ENCODE data around the gene GPSM1.

GPSM1 gene

DNA sequence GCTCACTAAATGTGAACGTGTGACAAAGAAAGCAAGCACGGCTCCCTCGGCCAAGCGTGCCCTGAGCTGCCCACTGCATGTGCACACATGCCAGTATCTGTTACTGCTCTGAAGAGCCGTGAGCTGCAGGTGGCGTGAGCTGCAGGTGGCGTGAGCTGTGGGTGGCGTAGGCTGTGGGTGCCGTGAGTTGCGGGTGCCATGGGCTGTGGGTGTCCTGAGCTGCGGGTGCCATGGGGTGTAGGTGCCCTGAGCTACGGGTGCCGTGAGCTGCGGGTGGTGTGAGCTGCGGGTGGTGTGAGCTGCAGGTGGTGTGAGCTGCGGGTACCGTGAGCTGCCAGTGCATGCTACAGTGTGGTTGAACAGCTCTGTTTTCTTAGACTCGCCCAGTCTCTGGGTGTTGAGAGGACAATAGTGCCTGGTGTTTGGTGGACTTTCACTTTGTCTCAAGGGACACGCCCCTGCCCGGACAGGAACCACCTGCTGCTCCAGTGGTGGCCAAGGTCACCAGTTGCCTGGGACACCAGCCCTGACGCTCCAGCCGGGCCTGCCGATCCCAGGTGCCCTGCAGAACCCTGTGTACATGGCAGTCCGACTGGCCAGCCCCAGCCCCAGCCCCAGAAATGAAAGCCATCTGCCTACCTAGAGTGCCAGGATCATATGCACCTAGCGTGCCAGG lies 30.2 kb upstream of the GPSM1 start:
- Mint-ChIP-seq H3K4me3 (no peak overlapping the region), H3K36me3 (no peaks in the 10 kb centered on the region), H3K27me3 (peaks cover 24% of the 10 kb centered on the region), H3K9me3 (no peaks in the 10 kb centered on the region), H3K4me1 (no peaks in the 10 kb centered on the region), H3K27ac (no peak overlapping the region)
- no peak for ATAC-seq

DNA sequence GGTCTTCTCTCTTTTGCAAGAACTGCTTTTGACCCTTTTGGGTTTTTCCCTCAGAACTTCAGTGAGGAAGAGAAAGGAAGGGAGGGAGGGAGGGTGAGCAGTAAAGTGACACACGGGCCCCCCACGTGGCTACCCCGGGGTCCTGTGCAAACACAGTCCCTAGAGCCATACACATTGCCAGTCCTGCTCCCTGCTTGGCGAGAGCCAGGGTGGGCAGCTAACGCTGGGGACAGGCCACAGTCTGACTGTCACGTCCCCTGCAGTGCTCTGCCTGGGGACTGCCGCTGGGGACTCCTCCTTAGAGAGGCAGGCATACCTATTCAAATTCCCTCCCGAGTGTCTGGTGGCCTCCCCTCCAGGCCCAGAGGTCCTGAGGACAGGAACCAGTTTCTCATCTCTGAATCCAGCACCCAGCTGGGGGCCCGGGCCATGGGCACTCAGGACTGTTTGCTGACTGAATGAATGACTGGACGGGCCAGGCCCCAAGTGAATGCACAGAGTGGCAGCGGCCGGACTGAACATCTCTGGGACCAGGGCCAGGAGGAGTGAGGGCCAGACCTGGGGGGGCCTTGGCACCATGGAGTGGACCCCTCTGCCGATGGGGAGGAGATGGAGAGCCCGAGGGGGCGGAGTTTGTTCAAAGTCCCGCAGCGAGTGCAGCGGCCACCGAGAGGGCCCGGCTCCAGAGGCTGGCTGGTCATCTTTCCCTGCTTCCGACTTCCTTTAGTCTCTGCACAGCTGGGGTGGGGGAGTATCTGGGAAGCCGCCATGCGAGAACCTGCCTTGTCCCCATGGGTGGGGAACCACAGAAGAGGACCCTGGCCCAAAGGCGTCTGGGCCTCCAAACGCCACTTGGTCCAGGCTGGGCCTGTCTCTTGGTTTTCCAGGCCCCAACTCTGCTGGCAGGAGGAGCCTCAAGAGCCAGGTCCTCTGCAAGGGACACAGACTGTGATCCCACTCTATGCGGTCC lies 29.3 kb upstream of the GPSM1 start:
- H3K9me3 Mint-ChIP-seq, result no peaks in the 10 kb centered on the region
- H3K4me1 Mint-ChIP-seq, result no peaks in the 10 kb centered on the region
- peak; percentile 6 for ATAC-seq
- peaks cover 24% of the 10 kb centered on the region for H3K27me3 Mint-ChIP-seq
- H3K4me3 Mint-ChIP-seq, result no peak overlapping the region
- no peak overlapping the region for H3K27ac Mint-ChIP-seq
- no peaks in the 10 kb centered on the region for H3K36me3 Mint-ChIP-seq

DNA sequence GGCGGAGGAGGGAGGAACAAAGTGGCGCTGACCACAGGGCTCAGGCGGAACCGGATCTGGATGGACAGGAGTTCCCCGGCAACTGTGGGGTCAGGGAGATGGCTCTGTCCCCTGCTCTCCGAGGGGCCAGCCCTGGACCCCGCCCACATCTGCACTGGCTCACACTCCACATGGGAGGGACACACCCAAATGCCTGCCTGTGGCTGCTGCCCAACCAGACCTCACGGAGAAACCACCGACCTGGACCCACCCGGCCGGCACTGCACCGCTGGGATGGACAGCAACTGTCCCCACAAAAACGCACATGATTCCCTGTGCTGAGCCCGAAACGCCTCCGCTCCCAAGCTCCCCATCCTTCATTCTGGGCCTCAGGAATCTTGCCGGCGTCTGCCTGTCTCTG lies 28.2 kb upstream of the GPSM1 start:
- peaks cover 24% of the 10 kb centered on the region for H3K27me3 Mint-ChIP-seq
- no peaks in the 10 kb centered on the region for H3K4me1 Mint-ChIP-seq
- no peak overlapping the region for H3K27ac Mint-ChIP-seq
- H3K4me3 Mint-ChIP-seq, result no peak overlapping the region
- no peaks in the 10 kb centered on the region for H3K9me3 Mint-ChIP-seq
- ATAC-seq, result no peak
- no peaks in the 10 kb centered on the region for H3K36me3 Mint-ChIP-seq

DNA sequence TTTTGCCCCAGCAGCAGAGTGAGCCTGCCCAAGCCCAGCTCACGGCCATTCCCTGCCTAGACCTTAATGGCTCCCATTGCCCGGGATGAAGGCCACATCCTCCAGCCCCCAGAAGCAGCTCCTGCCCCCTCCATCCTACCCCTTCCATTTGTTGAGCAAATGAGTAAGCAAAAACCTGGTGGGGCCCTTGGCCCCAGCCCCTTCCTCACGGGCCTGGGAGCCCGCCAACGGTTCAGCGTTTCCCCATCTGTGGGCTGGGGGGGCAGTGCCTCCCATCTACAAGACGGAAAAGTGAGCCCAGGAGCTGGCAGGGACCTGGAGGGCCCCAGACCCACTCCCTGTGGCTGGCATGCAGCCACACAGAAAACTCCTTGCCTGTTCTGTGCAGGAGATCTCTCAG lies 27.8 kb upstream of the GPSM1 start:
- Mint-ChIP-seq H3K27me3 (peaks cover 24% of the 10 kb centered on the region), H3K9me3 (no peaks in the 10 kb centered on the region), H3K36me3 (no peaks in the 10 kb centered on the region), H3K4me1 (no peaks in the 10 kb centered on the region), H3K4me3 (no peak overlapping the region), H3K27ac (no peak overlapping the region)
- ATAC-seq, result no peak

DNA sequence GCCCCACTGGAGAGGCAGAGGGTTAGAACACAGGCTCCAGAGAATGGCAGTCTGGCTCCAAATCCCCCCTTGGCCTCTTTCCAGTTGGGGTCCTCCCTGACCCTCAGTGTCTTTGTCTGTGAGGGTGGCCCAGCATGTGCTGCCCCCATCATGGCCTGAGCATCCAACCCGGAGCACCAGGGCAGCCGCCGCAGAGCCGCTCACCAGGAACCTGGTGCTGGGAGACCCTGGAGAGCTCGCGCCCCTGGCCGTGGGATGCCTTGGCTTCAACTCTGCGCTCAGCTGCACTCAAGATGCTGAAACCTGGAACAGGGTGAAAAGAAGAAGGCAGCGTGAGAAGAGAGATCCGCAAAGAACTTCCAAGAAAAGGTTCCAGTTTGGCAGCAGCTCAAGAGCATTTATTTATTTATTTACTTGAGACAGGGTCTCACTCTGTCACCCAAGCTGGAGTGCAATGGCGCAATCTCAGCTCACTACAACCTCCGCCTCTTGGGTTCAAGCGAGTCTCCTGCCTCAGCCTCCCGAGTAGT lies 27.3 kb upstream of the GPSM1 start:
- peaks cover 24% of the 10 kb centered on the region for H3K27me3 Mint-ChIP-seq
- H3K36me3 Mint-ChIP-seq, result no peaks in the 10 kb centered on the region
- no peak for ATAC-seq
- no peak overlapping the region for H3K4me3 Mint-ChIP-seq
- no peaks in the 10 kb centered on the region for H3K9me3 Mint-ChIP-seq
- no peak overlapping the region for H3K27ac Mint-ChIP-seq
- no peaks in the 10 kb centered on the region for H3K4me1 Mint-ChIP-seq

DNA sequence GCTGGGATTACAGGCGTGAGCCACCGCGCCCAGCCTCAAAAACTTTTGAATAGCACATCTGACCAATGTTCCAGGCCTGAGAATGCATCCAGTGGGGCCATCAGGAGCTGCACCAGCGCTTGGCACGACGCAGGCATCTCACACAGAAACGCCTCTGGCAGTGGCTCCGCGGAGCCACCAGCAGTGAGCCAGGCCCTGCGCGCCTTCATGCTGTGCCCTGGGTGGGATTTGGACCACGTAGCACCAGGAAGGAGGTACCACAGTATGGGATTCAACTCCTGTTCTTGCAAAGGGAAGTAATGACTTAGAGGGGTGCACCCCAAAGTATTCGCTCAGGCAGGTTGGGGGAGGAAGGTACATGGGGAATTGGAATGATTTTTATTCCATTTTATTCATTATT lies 26.5 kb upstream of the GPSM1 start:
- Mint-ChIP-seq H3K4me1 (no peaks in the 10 kb centered on the region), H3K36me3 (no peaks in the 10 kb centered on the region), H3K27ac (no peak overlapping the region), H3K27me3 (peaks cover 24% of the 10 kb centered on the region), H3K9me3 (no peaks in the 10 kb centered on the region), H3K4me3 (no peak overlapping the region)
- no peak for ATAC-seq

DNA sequence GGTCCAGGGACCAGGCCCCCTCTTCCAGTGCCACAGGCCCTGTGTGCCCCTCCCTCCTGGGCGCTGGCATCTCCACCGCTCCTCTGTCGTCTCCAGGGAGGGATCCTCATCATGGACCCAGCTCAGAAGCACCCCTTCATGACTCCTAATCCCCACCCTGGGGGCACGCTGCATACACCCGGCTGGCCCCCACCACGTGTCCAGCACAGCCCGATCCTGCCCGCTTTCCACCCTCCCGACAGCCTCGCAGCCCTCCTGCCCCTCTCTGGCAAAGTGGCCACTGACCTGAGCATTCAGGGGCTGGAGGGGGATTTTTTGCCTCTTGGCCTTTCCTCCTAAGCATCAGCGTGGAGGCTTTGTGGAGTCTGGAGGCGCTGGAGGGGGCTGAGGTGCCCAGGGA lies 24.8 kb upstream of the GPSM1 start:
- no peaks in the 10 kb centered on the region for H3K9me3 Mint-ChIP-seq
- ATAC-seq, result no peak

DNA sequence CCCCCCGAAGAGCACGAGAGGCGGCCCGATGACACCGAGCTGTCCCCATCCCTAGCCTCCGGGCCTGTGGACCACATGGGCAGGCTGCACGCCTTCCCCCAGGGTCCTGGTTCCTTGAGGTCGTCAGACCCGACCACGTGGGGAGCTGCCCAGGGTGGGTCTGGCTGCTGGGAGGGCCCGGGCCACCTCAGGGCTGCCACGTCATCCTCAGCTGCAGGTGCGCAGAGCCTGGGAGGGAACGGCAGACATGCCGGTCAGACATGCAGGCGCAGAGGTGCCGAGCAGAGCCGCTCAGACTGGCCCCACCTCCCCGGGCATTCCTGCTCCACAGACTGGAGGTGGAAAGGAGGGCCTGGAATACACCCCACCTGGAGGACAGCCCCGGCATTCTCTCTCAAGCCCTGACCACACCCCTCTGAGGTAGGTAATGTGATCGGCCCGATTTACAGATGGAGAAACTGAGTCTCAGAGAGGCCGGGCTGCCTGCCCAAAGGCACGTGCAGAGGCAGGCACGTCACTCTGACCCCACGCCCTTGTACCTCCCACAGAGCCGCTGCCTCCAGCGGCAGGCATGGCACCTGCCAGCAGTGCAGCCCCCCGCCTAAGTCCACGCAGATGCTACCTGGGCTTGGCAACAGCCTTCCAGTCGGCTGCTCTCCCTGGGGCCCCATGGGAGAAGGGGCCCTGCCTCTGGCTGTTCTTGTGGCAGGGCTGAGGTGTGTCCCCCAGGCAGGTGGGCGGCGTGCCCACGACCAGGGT lies 24.1 kb upstream of the GPSM1 start:
- ATAC-seq, result no peak
- H3K4me1 Mint-ChIP-seq, result no peaks in the 10 kb centered on the region
- H3K9me3 Mint-ChIP-seq, result no peaks in the 10 kb centered on the region
- no peak overlapping the region for H3K27ac Mint-ChIP-seq
- H3K36me3 Mint-ChIP-seq, result no peaks in the 10 kb centered on the region
- peaks cover 19% of the 10 kb centered on the region for H3K27me3 Mint-ChIP-seq
- no peak overlapping the region for H3K4me3 Mint-ChIP-seq

More for the DNA sequence above, 24.8 kb upstream of the GPSM1 start:
- Mint-ChIP-seq H3K27ac (no peak overlapping the region), H3K27me3 (peaks cover 24% of the 10 kb centered on the region), H3K4me3 (no peak overlapping the region), H3K4me1 (no peaks in the 10 kb centered on the region), H3K36me3 (no peaks in the 10 kb centered on the region)

DNA sequence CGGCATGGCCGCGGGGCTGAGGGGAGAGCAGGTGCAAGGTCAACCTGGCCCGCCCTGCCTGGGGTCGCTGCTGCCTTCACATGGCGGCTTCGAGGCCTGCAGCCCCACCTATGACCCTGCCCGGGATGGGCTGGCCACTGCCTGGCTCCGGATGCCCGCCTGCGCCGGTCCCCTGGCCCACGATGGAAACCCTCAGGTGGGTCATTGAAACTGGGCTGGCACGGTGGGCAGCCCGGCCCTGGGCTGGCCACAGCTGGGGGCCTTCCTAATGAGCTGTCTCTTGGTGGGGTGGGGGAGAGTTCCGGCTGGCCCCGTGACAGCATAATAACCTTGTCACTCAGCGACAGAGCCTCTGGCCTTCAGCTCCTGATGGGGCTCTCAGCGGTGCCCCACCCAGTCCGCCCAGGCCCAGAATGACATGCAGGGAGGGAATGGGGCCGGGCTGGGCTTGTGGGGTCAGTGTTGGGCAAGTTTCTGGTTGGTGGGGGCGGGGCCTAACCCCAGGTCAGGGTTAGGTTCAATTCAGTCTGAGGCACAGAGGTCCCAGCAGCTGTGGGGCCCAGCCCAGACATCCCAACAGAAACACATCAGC lies 23.4 kb upstream of the GPSM1 start, which contains the start of gene CCDC187:
Gene CCDC187, minus strand, starts transcription at position 270 of the 592 bp plus-strand sequence. Its CDS starts 264 bp downstream, at position 6.
- no peaks in the 10 kb centered on the region for H3K4me1 Mint-ChIP-seq
- no peak within 1 kb of the TSS for H3K27ac Mint-ChIP-seq
- H3K4me3 Mint-ChIP-seq, result no peak within 1 kb of the TSS
- ATAC-seq, result no peak
- H3K36me3 Mint-ChIP-seq, result no peaks in the 10 kb centered on the region
- H3K9me3 Mint-ChIP-seq, result no peaks in the 10 kb centered on the region
- peaks cover 12% of the 10 kb centered on the region for H3K27me3 Mint-ChIP-seq

DNA sequence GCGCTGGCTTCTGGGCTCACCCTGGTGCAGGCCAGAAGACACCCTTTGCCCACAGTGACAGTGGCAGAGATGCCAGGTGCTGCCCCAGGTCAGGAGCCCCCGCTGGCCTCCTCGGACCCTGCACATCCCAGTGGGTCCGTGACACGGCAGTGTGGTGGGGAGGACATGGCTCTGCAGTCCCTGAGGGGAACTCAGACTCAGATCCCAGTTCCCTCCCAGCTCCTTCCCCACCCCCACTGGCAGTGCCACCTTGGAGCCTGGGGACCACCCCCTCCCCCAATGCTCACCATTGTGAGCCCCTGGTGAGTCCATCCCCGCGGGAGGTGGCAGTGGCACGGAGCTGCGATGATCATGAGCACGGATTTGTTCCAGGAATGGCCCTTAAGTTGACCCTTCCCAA lies 22.9 kb upstream of the GPSM1 start:
- Mint-ChIP-seq H3K36me3 (no peaks in the 10 kb centered on the region), H3K4me3 (no peak overlapping the region), H3K9me3 (no peaks in the 10 kb centered on the region), H3K4me1 (no peaks in the 10 kb centered on the region), H3K27ac (no peak overlapping the region), H3K27me3 (peaks cover 7% of the 10 kb centered on the region)
- no peak for ATAC-seq

DNA sequence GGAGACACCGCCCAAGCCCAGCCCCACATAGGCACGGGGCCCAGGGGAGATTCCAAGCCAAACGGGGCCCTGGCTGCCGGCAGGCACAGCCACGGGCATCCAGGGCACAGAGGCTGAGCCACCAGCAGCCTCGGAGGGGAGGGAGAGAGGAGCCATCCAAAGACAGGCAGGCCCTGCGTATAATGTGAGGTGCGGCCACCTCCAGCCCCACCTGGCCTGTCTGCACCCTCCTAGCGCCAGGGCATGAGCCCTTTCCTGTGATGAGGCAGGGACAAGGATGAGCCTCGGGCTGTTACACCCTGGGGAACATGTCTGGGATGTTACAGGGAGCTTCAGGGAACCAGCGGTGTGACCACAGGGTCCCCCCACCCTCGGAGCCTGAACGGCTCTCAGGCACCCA lies 22.4 kb upstream of the GPSM1 start:
- no peak for ATAC-seq
- no peaks in the 10 kb centered on the region for H3K36me3 Mint-ChIP-seq
- H3K4me1 Mint-ChIP-seq, result no peaks in the 10 kb centered on the region
- H3K27ac Mint-ChIP-seq, result no peak overlapping the region
- H3K27me3 Mint-ChIP-seq, result peaks cover 1% of the 10 kb centered on the region
- H3K9me3 Mint-ChIP-seq, result no peaks in the 10 kb centered on the region
- no peak overlapping the region for H3K4me3 Mint-ChIP-seq

DNA sequence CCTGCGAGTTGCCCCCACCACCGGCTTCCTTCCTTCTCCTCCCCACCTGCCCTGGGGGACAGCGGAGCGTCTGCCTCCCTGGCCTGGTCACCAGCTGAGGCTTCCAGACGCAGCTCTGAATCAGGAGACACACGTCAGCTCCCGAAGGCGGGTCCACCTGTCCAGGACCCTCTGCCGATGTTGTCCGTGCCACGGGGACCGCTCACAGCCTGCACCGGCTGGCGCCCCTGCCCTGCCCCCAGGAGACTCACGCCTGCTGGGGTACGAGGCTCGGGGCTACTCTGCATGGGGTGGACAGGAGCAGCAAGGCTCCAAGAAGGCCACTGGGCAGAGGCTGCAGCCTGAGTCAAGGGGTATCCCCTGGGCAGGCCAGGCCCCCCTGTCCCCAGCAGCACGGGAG lies 21.5 kb upstream of the GPSM1 start:
- peak; percentile 28 for ATAC-seq

DNA sequence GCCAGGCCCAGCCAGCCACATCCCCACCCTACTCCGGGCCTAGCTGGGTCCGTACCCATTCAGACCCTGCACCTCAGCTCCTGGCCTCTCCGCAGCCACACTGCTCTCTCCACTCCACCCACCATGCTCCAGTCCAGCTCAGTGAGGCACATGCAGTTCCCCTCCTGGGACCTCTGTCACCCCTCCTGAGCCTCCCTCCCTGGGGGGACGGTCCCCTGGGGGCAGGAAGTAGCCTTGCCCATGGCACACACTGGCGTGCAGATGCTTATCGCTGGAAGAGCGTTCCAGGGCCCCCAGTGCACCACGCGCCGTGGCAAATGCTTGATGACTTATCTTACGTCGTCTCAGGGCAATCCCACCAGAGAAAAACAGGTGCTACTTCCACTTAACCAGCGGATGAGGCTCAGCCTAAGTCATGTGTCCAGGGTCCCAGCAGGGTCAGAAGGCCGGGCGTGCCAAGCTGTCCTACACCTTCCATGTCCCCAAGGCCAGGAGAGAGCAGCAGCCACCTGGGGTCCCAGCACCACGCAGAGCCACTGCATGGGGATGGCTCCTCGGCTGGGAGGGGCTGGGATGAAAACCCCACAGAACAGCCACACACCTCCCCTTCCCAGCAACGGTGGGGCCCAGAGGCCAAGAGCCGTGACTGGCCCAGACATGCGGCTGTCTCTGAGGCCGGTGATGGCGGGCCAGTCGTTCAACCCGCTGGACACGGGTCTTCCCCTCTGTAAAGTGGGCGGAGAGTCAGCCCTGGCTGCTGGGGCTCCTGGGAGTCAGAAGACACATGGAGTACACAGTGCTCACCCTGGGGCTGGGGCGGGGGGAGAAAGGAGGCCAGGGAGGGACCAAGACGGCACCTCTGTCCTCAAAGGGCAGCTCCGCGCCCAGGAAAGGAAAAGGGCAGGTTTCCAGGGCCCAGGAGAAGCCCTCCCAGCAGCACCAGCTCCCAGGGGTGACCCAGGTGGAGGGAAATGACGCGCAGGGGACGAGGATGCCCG lies 20.8 kb upstream of the GPSM1 start:
- no peaks in the 10 kb centered on the region for H3K27me3 Mint-ChIP-seq
- no peak overlapping the region for H3K4me3 Mint-ChIP-seq
- peak; percentile 32 for ATAC-seq
- no peaks in the 10 kb centered on the region for H3K4me1 Mint-ChIP-seq
- no peak overlapping the region for H3K27ac Mint-ChIP-seq
- no peaks in the 10 kb centered on the region for H3K9me3 Mint-ChIP-seq
- H3K36me3 Mint-ChIP-seq, result no peaks in the 10 kb centered on the region

More for the DNA sequence above, 21.5 kb upstream of the GPSM1 start:
- H3K36me3 Mint-ChIP-seq, result no peaks in the 10 kb centered on the region
- H3K4me3 Mint-ChIP-seq, result no peak overlapping the region
- H3K9me3 Mint-ChIP-seq, result no peaks in the 10 kb centered on the region
- no peak overlapping the region for H3K27ac Mint-ChIP-seq
- H3K4me1 Mint-ChIP-seq, result no peaks in the 10 kb centered on the region
- H3K27me3 Mint-ChIP-seq, result no peaks in the 10 kb centered on the region

DNA sequence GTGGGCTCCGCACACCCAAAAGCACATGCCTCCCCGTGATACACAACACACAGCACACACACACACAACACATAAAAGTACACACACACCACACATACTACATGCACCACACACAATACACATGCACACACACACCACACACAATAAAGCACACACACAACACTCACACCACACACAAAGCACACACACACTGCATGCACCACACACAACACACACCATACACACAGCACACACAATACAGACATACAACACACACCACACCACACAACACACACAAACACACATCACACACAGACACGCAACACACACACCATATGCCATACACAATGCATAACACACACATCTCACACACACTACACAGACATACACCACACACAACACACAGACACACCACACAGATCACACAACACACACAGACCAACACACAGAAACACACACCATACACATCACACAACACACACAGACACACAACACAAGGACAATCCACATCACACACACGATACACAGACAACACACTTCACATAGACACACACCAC lies 20.1 kb upstream of the GPSM1 start:
- no peak overlapping the region for H3K4me3 Mint-ChIP-seq
- no peaks in the 10 kb centered on the region for H3K4me1 Mint-ChIP-seq
- no peaks in the 10 kb centered on the region for H3K36me3 Mint-ChIP-seq
- ATAC-seq, result no peak
- no peak overlapping the region for H3K27ac Mint-ChIP-seq
- H3K27me3 Mint-ChIP-seq, result no peaks in the 10 kb centered on the region
- H3K9me3 Mint-ChIP-seq, result no peaks in the 10 kb centered on the region
